ENCODE results near the gene EMC1. TPM values are rescaled to one million over a fixed set of nuclear protein-coding genes. Genes with fewer than 3 reads are reported as not detected.

EMC1 gene
- polyA plus RNA-seq, 1 donor from 2014 or later = 75.3 TPM

- Histone ChIP-seq H3F3A (ENCODE audit: insufficient read depth, low read length, poor library complexity, severe bottlenecking) (no peaks in the 10 kb centered on the region), H3K4me2 (ENCODE audit: low read length) (no peak overlapping the region), H3K79me2 (replicated peaks; ENCODE audit: insufficient read depth, low read length) (peaks cover 26% of the 10 kb centered on the region), H3K36me3 (ENCODE audit: insufficient read depth, low read length) (peaks cover 8% of the 10 kb centered on the region), H3K27me3 (ENCODE audit: insufficient read depth, low read depth, low read length) (no peaks in the 10 kb centered on the region), H2AFZ (ENCODE audit: low read depth, low read length) (no peak overlapping the region), H3K9me2 (ENCODE audit: insufficient read depth, low read length) (no peaks in the 10 kb centered on the region), H3K27ac (ENCODE audit: low read length) (peak overlapping the region; percentile 92), H3K9me3 (ENCODE audit: low read length) (no peaks in the 10 kb centered on the region), H3K4me3 (ENCODE audit: low read length) (peak overlapping the region; percentile 52), H3K9ac (ENCODE audit: low read length) (no peak overlapping the region), H4K20me1 (ENCODE audit: insufficient read depth) (no peaks in the 10 kb centered on the region)
- TF ChIP-seq MXI1 (conservative IDR thresholded peaks at IDR 0.05; ENCODE audit: poor library complexity, severe bottlenecking) = no peak
- no peak for TF ChIP-seq CTCF (IDR thresholded peaks at IDR 0.05; ENCODE audit: poor library complexity, severe bottlenecking)
- no peak for TF ChIP-seq TAF1 (IDR thresholded peaks at IDR 0.05; ENCODE audit: low read depth)
- no peak for TF ChIP-seq EP300 (conservative IDR thresholded peaks at IDR 0.05; ENCODE audit: poor library complexity, severe bottlenecking)
- no peak for TF ChIP-seq SMC3 (conservative IDR thresholded peaks at IDR 0.05; ENCODE audit: poor library complexity)
- no peak for TF ChIP-seq EZH2 (IDR thresholded peaks at IDR 0.05; ENCODE audit: borderline replicate concordance, insufficient read depth, low read length, poor library complexity, severe bottlenecking)
- no peak for TF ChIP-seq RAD21 (conservative IDR thresholded peaks at IDR 0.05)
- TF ChIP-seq POLR2AphosphoS5 (IDR thresholded peaks at IDR 0.05) = no peak
- no peak for TF ChIP-seq REST (IDR thresholded peaks at IDR 0.05; ENCODE audit: borderline replicate concordance)
Measured at GRCh38 chr1:19196331-19196730, 55.0 kb downstream of the EMC1 start.

GRCh38 chr1:19193004-19193403 is 58.3 kb downstream of the EMC1 start:
- no peaks in the 10 kb centered on the region for H3K27me3 ChIP-seq (ENCODE audit: insufficient read depth, low read depth, low read length)
- H3F3A ChIP-seq (ENCODE audit: insufficient read depth, low read length, poor library complexity, severe bottlenecking) = no peaks in the 10 kb centered on the region
- H3K27ac ChIP-seq (ENCODE audit: low read length) = no peak overlapping the region
- no peak overlapping the region for H3K4me2 ChIP-seq (ENCODE audit: low read length)
- H3K9me2 ChIP-seq (ENCODE audit: insufficient read depth, low read length) = no peaks in the 10 kb centered on the region
- no peak overlapping the region for H2AFZ ChIP-seq (ENCODE audit: low read depth, low read length)
- H3K36me3 ChIP-seq (ENCODE audit: insufficient read depth, low read length) = peaks cover 8% of the 10 kb centered on the region
- H4K20me1 ChIP-seq (ENCODE audit: insufficient read depth) = no peaks in the 10 kb centered on the region
- TF ChIP-seq SMC3 (conservative IDR thresholded peaks at IDR 0.05; ENCODE audit: poor library complexity) = no peak
- TF ChIP-seq MXI1 (conservative IDR thresholded peaks at IDR 0.05; ENCODE audit: poor library complexity, severe bottlenecking) = no peak
- no peak for TF ChIP-seq RAD21 (conservative IDR thresholded peaks at IDR 0.05)
- no peak for TF ChIP-seq POLR2AphosphoS5 (IDR thresholded peaks at IDR 0.05)
- TF ChIP-seq EZH2 (IDR thresholded peaks at IDR 0.05; ENCODE audit: borderline replicate concordance, insufficient read depth, low read length, poor library complexity, severe bottlenecking) = no peak
- H3K9ac ChIP-seq (ENCODE audit: low read length) = no peak overlapping the region
- no peaks in the 10 kb centered on the region for H3K79me2 ChIP-seq (replicated peaks; ENCODE audit: insufficient read depth, low read length)
- no peaks in the 10 kb centered on the region for H3K9me3 ChIP-seq (ENCODE audit: low read length)
- no peak overlapping the region for H3K4me3 ChIP-seq (ENCODE audit: low read length)

Measured in neural cell (in vitro differentiated cells).